HEK293 (cell line): ENCODE data around the gene TOMM70.

Source experiments
- CTCF ChIA-PET: fragments of 350-600 bp; formaldehyde crosslinking; extraction: SDS; loops from one replicate; lab custom pipeline; 2021; ENCODE audit warnings: antibody characterized with exemption; lab: Yijun Ruan, JAX
- POLR2A ChIA-PET: fragments of 300-600 bp; formaldehyde crosslinking; extraction: SDS; loops from one replicate; lab custom pipeline; 2020; ENCODE audit warnings: antibody characterized with exemption, inconsistent platforms; lab: Yijun Ruan, JAX
- H3K27ac ChIP-seq: fragments of 200-500 bp; sonication (Bioruptor generic); 2 replicates; pipeline ENCODE4 v1.5.1; 2014; ENCODE audit warnings: low read depth, low read length, control low read depth, inconsistent platforms; ENCODE audit errors: extremely low read depth
- H3K36me3 ChIP-seq, 2 experiments: fragments of 200-500 bp in 1 of 2; sonication (Bioruptor generic) in 1 of 2; 1 replicate in 1 of 2; 2 replicates in 1 of 2; pipeline ENCODE4 v1.5.1; 2014 to 2017; ENCODE audit warnings: inconsistent platforms in 2 of 2, low read length in 2 of 2; ENCODE audit not compliant: control insufficient read depth in 2 of 2, insufficient read depth in 1 of 2
- H3K4me1 ChIP-seq: fragments of 200-500 bp; sonication (Bioruptor generic); 2 replicates; pipeline ENCODE4 v1.5.1; 2014; ENCODE audit warnings: mild to moderate bottlenecking, low read length, inconsistent platforms; ENCODE audit not compliant: control insufficient read depth, insufficient read depth
- H3K4me3 ChIP-seq: 2 replicates; pipeline ENCODE4 v1.5.1; 2011; ENCODE audit warnings: low read depth, mild to moderate bottlenecking, control low read depth, low read length, moderate library complexity
- H3K9me3 ChIP-seq: fragments of 200-500 bp; sonication (Bioruptor generic); 2 replicates; pipeline ENCODE4 v1.5.1; 2014; ENCODE audit warnings: low read depth, low read length, inconsistent platforms; ENCODE audit not compliant: control insufficient read depth, insufficient read depth
- KLF10 ChIP-seq: fragments of 450-650 bp; IDR thresholded peaks from 2 replicates; pipeline ENCODE4 v1.5.1; 2018; ENCODE audit warnings: missing biosample characterization, mild to moderate bottlenecking, missing genetic modification characterization
- KLF7 ChIP-seq: fragments of 450-650 bp; formaldehyde crosslinking; IDR thresholded peaks from 2 replicates; pipeline ENCODE4 v1.5.1; 2016; ENCODE audit warnings: missing biosample characterization, missing genetic modification characterization, borderline replicate concordance
- WT1 ChIP-seq: fragments of 450-650 bp; formaldehyde crosslinking; IDR thresholded peaks from 2 replicates; pipeline ENCODE4 v1.5.1; 2016; ENCODE audit warnings: missing biosample characterization, missing genetic modification characterization
- ZFP41 ChIP-seq: fragments of 450-650 bp; formaldehyde crosslinking; IDR thresholded peaks from 2 replicates; pipeline ENCODE4 v1.5.1; 2016; ENCODE audit warnings: missing biosample characterization, missing genetic modification characterization, borderline replicate concordance
- ZNF112 ChIP-seq: fragments of 450-650 bp; formaldehyde crosslinking; IDR thresholded peaks from 2 replicates; pipeline ENCODE4 v1.5.0; 2017; ENCODE audit warnings: missing biosample characterization, missing genetic modification characterization
- ZNF24 ChIP-seq: fragments of 450-650 bp; formaldehyde crosslinking; IDR thresholded peaks from 2 replicates; pipeline ENCODE4 v1.5.1; 2016; ENCODE audit warnings: missing biosample characterization, missing genetic modification characterization
- ZNF274 ChIP-seq, 2 experiments: fragments of 200-500 bp in 1 of 2; fragments of 450-650 bp in 1 of 2; sonication (Bioruptor generic) in 1 of 2; formaldehyde crosslinking in 1 of 2; IDR thresholded peaks; 2 replicates each; pipeline versions ENCODE4 v1.5.1 to v1.6.1; 2014 to 2016; ENCODE audit warnings: borderline replicate concordance in 1 of 2, inconsistent platforms in 1 of 2, low read length in 1 of 2, missing biosample characterization in 1 of 2, missing genetic modification characterization in 1 of 2
- ZNF404 ChIP-seq: fragments of 450-650 bp; formaldehyde crosslinking; IDR thresholded peaks from 2 replicates; pipeline ENCODE4 v1.5.1; 2017; ENCODE audit warnings: missing biosample characterization, missing genetic modification characterization
- ZNF416 ChIP-seq: fragments of 450-650 bp; formaldehyde crosslinking; IDR thresholded peaks from 2 replicates; pipeline ENCODE4 v1.5.1; 2016; ENCODE audit warnings: missing biosample characterization, missing genetic modification characterization
- ZNF433 ChIP-seq: fragments of 450-650 bp; formaldehyde crosslinking; IDR thresholded peaks from 2 replicates; pipeline ENCODE4 v1.5.1; 2016; ENCODE audit warnings: missing biosample characterization, missing genetic modification characterization, low read depth
- ZNF555 ChIP-seq: fragments of 450-650 bp; formaldehyde crosslinking; conservative IDR thresholded peaks from 2 replicates; pipeline ENCODE4 v1.5.1; 2017; ENCODE audit warnings: missing biosample characterization, mild to moderate bottlenecking, missing genetic modification characterization, inconsistent platforms
- ZNF558 ChIP-seq: fragments of 450-650 bp; formaldehyde crosslinking; IDR thresholded peaks from 2 replicates; pipeline ENCODE4 v1.5.1; 2016; ENCODE audit warnings: missing biosample characterization, missing genetic modification characterization
- ZNF585B ChIP-seq: fragments of 450-650 bp; formaldehyde crosslinking; IDR thresholded peaks from 2 replicates; pipeline ENCODE4 v1.5.1; 2016; ENCODE audit warnings: missing biosample characterization, missing genetic modification characterization
- ZNF658 ChIP-seq: fragments of 450-650 bp; formaldehyde crosslinking; IDR thresholded peaks from 2 replicates; pipeline ENCODE4; 2016; ENCODE audit warnings: missing biosample characterization, missing genetic modification characterization
- ZNF707 ChIP-seq: fragments of 450-650 bp; formaldehyde crosslinking; IDR thresholded peaks from 2 replicates; pipeline ENCODE4 v1.5.1; 2016; ENCODE audit warnings: missing biosample characterization, missing genetic modification characterization
- TF ChIP-seq, protein P1 (sequence below): fragments of 450-650 bp; formaldehyde crosslinking; IDR thresholded peaks from 2 replicates; pipeline ENCODE4 v1.5.1; 2016; ENCODE audit warnings: missing biosample characterization, missing genetic modification characterization, borderline replicate concordance
- TF ChIP-seq, protein P2 (sequence below): fragments of 450-650 bp; formaldehyde crosslinking; IDR thresholded peaks from 2 replicates; pipeline ENCODE4 v1.5.1; 2016; ENCODE audit warnings: missing biosample characterization, missing genetic modification characterization, low read depth
- TF ChIP-seq, protein P3 (sequence below): fragments of 450-650 bp; formaldehyde crosslinking; IDR thresholded peaks from 2 replicates; pipeline ENCODE4 v1.5.1; 2016; ENCODE audit warnings: missing biosample characterization, missing genetic modification characterization
- TF ChIP-seq, protein P4 (sequence below): fragments of 450-650 bp; formaldehyde crosslinking; IDR thresholded peaks from 2 replicates; pipeline ENCODE4 v1.5.1; 2016; ENCODE audit warnings: missing biosample characterization, missing genetic modification characterization

Gene TOMM70

DNA sequence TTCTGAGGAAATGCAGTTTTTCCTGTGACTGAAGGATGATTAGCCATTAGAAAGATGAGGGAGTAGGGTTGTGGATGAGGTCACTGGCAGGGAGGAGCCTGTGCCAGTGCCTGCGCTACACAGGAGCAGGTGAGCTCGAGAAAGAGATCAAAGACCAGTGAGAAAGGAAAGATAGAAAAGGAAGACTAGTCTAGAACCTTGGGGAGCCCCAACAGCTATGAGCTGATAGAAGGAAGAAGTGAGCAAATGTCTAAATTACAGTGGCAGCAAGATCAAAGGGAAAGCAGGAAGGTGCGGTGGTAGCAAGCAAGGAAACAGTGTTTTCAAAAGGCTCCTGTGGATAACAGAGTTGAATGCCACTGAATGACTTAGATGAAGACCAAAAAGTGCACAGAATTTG, 40.0 kb upstream of the TOMM70 start (continued):
- TF ChIP-seq, protein P1, sequence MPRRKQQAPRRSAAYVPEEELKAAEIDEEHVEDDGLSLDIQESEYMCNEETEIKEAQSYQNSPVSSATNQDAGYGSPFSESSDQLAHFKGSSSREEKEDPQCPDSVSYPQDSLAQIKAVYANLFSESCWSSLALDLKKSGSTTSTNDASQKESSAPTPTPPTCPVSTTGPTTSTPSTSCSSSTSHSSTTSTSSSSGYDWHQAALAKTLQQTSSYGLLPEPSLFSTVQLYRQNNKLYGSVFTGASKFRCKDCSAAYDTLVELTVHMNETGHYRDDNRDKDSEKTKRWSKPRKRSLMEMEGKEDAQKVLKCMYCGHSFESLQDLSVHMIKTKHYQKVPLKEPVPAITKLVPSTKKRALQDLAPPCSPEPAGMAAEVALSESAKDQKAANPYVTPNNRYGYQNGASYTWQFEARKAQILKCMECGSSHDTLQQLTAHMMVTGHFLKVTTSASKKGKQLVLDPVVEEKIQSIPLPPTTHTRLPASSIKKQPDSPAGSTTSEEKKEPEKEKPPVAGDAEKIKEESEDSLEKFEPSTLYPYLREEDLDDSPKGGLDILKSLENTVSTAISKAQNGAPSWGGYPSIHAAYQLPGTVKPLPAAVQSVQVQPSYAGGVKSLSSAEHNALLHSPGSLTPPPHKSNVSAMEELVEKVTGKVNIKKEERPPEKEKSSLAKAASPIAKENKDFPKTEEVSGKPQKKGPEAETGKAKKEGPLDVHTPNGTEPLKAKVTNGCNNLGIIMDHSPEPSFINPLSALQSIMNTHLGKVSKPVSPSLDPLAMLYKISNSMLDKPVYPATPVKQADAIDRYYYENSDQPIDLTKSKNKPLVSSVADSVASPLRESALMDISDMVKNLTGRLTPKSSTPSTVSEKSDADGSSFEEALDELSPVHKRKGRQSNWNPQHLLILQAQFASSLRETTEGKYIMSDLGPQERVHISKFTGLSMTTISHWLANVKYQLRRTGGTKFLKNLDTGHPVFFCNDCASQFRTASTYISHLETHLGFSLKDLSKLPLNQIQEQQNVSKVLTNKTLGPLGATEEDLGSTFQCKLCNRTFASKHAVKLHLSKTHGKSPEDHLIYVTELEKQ (tag by site-specific recombination): no peak

DNA sequence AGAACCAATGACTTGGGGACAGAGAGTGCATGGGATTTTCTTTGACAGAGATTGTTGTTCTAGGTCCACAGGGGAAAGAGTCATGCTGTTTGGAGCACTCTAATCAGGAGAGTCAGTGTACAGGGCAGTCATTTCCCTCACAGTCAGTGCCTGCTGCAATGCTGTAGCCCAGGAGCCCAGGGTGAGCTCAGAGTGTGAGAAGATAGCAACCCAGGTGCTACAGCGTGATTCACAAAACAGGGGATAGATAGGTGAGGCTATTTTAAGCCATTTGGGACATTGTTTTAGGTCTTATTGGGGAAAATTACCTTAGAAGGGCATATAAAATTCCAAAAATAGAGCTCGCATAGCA, 37.7 kb upstream of the TOMM70 start:
- CTCF ChIA-PET: no interaction called here

More for the DNA sequence above, 37.7 kb upstream of the TOMM70 start:
- Histone ChIP-seq H3K36me3 (no peaks in the 10 kb centered on the region), H3K4me3 (no peak overlapping the region), H3K4me1 (no peaks in the 10 kb centered on the region), H3K27ac (no peak overlapping the region), H3K9me3 (no peaks in the 10 kb centered on the region)
- TF ChIP-seq KLF7 (tag by site-specific recombination) (no peak), ZNF585B (tag by site-specific recombination) (no peak), ZNF416 (tag by site-specific recombination) (no peak), ZNF112 (no peak), ZNF274 (IDR thresholded peaks at IDR 0.05; ENCODE audit: low read length) (no peak), ZNF274 (tag by site-specific recombination; IDR thresholded peaks at IDR 0.05; ENCODE audit: borderline replicate concordance) (no peak), ZFP41 (no peak), ZNF555 (tag by site-specific recombination) (no peak), ZNF24 (tag by site-specific recombination) (no peak), ZNF558 (tag by site-specific recombination) (no peak), ZNF658 (tag by site-specific recombination) (no peak), KLF10 (tag by site-specific recombination) (no peak), ZNF707 (tag by site-specific recombination) (no peak), ZNF433 (tag by site-specific recombination) (no peak), WT1 (no peak), ZNF404 (no peak)
- TF ChIP-seq, protein P2, sequence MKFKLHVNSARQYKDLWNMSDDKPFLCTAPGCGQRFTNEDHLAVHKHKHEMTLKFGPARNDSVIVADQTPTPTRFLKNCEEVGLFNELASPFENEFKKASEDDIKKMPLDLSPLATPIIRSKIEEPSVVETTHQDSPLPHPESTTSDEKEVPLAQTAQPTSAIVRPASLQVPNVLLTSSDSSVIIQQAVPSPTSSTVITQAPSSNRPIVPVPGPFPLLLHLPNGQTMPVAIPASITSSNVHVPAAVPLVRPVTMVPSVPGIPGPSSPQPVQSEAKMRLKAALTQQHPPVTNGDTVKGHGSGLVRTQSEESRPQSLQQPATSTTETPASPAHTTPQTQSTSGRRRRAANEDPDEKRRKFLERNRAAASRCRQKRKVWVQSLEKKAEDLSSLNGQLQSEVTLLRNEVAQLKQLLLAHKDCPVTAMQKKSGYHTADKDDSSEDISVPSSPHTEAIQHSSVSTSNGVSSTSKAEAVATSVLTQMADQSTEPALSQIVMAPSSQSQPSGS (tag by site-specific recombination): no peak
- TF ChIP-seq, protein P3, sequence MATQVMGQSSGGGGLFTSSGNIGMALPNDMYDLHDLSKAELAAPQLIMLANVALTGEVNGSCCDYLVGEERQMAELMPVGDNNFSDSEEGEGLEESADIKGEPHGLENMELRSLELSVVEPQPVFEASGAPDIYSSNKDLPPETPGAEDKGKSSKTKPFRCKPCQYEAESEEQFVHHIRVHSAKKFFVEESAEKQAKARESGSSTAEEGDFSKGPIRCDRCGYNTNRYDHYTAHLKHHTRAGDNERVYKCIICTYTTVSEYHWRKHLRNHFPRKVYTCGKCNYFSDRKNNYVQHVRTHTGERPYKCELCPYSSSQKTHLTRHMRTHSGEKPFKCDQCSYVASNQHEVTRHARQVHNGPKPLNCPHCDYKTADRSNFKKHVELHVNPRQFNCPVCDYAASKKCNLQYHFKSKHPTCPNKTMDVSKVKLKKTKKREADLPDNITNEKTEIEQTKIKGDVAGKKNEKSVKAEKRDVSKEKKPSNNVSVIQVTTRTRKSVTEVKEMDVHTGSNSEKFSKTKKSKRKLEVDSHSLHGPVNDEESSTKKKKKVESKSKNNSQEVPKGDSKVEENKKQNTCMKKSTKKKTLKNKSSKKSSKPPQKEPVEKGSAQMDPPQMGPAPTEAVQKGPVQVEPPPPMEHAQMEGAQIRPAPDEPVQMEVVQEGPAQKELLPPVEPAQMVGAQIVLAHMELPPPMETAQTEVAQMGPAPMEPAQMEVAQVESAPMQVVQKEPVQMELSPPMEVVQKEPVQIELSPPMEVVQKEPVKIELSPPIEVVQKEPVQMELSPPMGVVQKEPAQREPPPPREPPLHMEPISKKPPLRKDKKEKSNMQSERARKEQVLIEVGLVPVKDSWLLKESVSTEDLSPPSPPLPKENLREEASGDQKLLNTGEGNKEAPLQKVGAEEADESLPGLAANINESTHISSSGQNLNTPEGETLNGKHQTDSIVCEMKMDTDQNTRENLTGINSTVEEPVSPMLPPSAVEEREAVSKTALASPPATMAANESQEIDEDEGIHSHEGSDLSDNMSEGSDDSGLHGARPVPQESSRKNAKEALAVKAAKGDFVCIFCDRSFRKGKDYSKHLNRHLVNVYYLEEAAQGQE (tag by site-specific recombination): no peak
- TF ChIP-seq, protein P4, sequence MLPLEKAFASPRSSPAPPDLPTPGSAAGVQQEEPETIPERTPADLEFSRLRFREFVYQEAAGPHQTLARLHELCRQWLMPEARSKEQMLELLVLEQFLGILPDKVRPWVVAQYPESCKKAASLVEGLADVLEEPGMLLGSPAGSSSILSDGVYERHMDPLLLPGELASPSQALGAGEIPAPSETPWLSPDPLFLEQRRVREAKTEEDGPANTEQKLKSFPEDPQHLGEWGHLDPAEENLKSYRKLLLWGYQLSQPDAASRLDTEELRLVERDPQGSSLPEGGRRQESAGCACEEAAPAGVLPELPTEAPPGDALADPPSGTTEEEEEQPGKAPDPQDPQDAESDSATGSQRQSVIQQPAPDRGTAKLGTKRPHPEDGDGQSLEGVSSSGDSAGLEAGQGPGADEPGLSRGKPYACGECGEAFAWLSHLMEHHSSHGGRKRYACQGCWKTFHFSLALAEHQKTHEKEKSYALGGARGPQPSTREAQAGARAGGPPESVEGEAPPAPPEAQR (tag by site-specific recombination): no peak
- POLR2A ChIA-PET: no interaction called here
